Activated naive CD4-positive, alpha-beta T cell treated with anti-CD3 and anti-CD28 coated beads for 36 hours (primary cell): Measurements from ENCODE around the gene DEK. TPM values are rescaled to one million over a fixed set of nuclear protein-coding genes. Genes with fewer than 3 reads are reported as not detected.
"Not testable (repeated sequence)": the region's sequence is repeated elsewhere in the genome, so short reads cannot be mapped to it uniquely, and the experiment has no call there.

Experiments used
- CTCF ChIA-PET: fragments of 350-600 bp; sonication (Branson Sonifier 250); formaldehyde crosslinking; loops from one replicate; lab custom pipeline; 2021; ENCODE audit warnings: antibody characterized with exemption; lab: Charles Lee
- DNase-seq: peaks from one replicate; pipeline ENCODE4 v3.0.0-alpha.2; 2020
- H3K27ac Mint-ChIP-seq: one replicate; pipeline ENCODE4 v1.8.0; 2021; ENCODE audit warnings: mild to moderate bottlenecking, mixed read lengths
- H3K27me3 Mint-ChIP-seq: one replicate; pipeline ENCODE4 v1.8.0; 2021; ENCODE audit warnings: low read depth, mixed read lengths
- H3K36me3 Mint-ChIP-seq: one replicate; pipeline ENCODE4 v1.8.0; 2021; ENCODE audit warnings: low read depth, mixed read lengths
- H3K4me1 Mint-ChIP-seq: one replicate; pipeline ENCODE4 v1.8.0; 2021; ENCODE audit warnings: low read depth, mixed read lengths
- H3K4me3 Mint-ChIP-seq: one replicate; pipeline ENCODE4 v1.8.0; 2021; ENCODE audit warnings: mild to moderate bottlenecking, moderate library complexity, mixed read lengths
- H3K9me3 Mint-ChIP-seq: one replicate; pipeline ENCODE4 v1.8.0; 2021; ENCODE audit warnings: mixed read lengths
- intact Hi-C: fragments of 100-400 bp; cut with micrococcal nuclease; formaldehyde crosslinking; loops from one replicate; pipeline ENCODE4 v1.15.1; 2023
- total RNA-seq, 2 experiments: library from RNA; stranded (reverse); gene quantifications; one replicate each; pipeline ENCODE4 v1.2.3, GENCODE V29; 2021

DEK gene
- total RNA-seq, 2 experiments from 2014 or later = 200 to 203 TPM

DNA sequence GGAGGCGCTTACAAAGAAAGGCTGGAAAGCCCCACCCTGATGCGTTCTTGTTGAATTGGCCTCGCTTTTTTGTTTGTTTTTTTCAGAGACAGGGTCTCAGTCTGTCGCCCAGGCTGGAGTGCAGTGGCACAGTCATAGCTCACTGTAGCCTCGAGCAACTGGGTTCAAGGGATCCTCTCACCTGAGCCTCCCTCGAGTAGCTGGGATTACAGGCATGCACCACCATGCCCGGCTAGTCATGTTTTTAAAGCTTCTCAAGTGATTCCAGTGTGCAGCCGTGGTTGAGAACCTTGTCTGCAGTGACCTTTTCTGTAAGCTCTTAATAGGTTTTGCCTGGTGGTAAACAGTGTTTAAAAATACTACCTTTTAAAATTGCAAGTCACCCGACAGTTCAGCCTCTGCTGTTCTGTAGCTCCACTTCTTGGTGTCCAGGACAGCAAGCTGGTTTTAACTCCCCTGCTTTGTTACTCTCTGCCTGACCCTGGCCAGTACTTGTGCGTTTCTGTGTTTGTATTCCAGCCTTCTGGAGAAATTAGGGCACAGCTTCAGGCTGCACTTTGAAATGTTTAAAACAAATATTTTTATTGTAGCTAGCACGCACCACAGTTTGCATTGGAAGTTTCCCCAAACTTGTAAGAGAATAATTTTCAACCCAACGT lies 54.7 kb downstream of the DEK start:
- intact Hi-C loops = no loop called here
- H3K4me3 Mint-ChIP-seq = no peak overlapping the region
- peaks cover 13% of the 10 kb centered on the region for H3K36me3 Mint-ChIP-seq
- CTCF ChIA-PET = no interaction called here
- H3K27me3 Mint-ChIP-seq = no peaks in the 10 kb centered on the region
- H3K27ac Mint-ChIP-seq = no peak overlapping the region
- peaks cover 10% of the 10 kb centered on the region for H3K4me1 Mint-ChIP-seq
- DNase-seq = no peak
- H3K9me3 Mint-ChIP-seq = no peaks in the 10 kb centered on the region

DNA sequence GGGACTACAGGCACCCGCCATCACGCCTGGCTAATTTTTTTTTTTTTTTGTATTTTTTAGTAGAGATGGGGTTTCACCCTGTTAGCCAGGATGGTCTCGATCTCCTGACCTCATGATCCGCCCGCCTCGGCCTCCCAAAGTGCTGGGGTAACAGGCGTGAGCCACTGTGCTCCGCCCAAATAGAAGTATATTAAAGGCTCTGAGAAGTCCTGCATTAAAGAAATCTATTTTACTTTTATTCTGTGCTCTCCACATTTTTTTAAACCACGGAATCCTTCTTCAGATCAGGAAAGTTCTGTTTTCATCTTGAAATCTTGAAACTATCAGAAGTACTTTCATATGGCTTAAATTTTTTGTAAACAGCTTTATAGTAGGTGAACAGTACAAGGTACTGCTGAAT lies 55.6 kb downstream of the DEK start:
- H3K9me3 Mint-ChIP-seq, H3K27ac Mint-ChIP-seq, intact Hi-C loops, H3K4me1 Mint-ChIP-seq, H3K27me3 Mint-ChIP-seq, H3K4me3 Mint-ChIP-seq, DNase-seq, CTCF ChIA-PET: not testable (repeated sequence)
- H3K36me3 Mint-ChIP-seq = peaks cover 13% of the 10 kb centered on the region

DNA sequence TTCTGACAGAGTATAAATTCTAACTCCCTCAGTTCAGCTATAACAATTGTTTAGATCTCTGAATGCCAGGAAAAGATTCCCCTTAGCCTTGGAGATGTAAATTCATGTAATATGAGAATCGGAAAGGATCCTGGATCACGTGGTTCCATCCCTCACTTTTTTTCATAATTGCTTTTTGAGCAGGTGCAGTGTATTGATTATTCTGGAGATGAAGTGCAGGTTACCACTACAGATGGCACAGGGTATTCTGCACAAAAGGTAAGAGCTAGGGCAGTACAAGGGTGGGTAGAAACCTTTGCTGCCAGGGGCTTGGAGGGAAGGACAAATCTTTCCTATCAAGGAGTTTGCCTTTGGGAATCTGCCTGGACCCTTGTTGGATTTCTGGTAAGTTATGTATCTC lies 56.4 kb downstream of the DEK start:
- H3K27ac Mint-ChIP-seq = no peak overlapping the region
- DNase-seq = no peak
- intact Hi-C loops = no loop called here
- H3K9me3 Mint-ChIP-seq = no peaks in the 10 kb centered on the region
- H3K36me3 Mint-ChIP-seq = peaks cover 12% of the 10 kb centered on the region
- CTCF ChIA-PET = no interaction called here
- H3K27me3 Mint-ChIP-seq = no peaks in the 10 kb centered on the region
- H3K4me3 Mint-ChIP-seq = no peak overlapping the region
- H3K4me1 Mint-ChIP-seq = peaks cover 5% of the 10 kb centered on the region

DNA sequence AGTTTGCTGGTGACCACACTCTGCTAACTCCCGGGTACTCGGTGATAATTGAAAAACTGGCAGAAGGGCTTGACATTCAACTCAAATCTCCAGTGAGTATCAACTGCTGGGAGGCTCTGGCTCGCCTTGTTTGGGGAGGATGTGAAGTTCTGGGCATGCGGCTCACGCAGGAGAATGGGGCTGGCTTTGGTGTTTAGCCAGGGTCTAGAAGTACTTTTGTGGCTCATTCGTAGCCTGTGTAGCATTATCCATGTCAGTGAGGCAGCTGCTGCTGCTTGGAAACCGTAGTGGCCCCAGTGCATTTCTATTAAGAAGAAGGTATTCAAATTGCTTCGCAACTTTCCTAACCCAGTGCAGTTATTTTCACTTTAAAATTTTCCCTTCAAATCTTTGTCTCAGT lies 56.9 kb downstream of the DEK start:
- peaks cover 5% of the 10 kb centered on the region for H3K4me1 Mint-ChIP-seq

DNA sequence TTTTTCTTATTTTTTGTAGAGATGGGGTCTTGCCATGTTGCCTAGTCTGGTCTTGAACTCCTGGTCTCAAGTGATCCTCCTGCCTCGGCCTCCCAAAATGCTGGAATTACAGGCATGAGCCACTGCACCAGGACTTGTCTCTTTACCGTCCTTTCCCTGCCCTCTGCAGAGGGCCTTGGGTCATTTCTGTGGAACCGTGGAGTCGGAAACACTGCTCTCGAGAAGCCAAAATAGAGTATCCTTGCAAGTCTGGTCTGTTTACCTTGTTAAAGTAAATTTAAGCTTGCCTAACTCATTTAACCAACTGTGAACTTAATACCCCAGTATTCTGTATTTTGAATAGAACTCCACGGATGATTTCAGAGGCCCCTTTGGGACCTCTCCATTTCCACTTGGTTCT lies 57.7 kb downstream of the DEK start:
- H3K27me3 Mint-ChIP-seq = no peaks in the 10 kb centered on the region
- H3K9me3 Mint-ChIP-seq = no peaks in the 10 kb centered on the region
- peaks cover 5% of the 10 kb centered on the region for H3K4me1 Mint-ChIP-seq
- H3K36me3 Mint-ChIP-seq = peaks cover 14% of the 10 kb centered on the region
- DNase-seq = no peak
- CTCF ChIA-PET = no interaction called here
- intact Hi-C loops = no loop called here
- H3K4me3 Mint-ChIP-seq = no peak overlapping the region
- H3K27ac Mint-ChIP-seq = no peak overlapping the region

More for the DNA sequence above, 56.9 kb downstream of the DEK start:
- DNase-seq = no peak
- peaks cover 11% of the 10 kb centered on the region for H3K36me3 Mint-ChIP-seq
- no peaks in the 10 kb centered on the region for H3K27me3 Mint-ChIP-seq
- H3K27ac Mint-ChIP-seq = no peak overlapping the region
- H3K4me3 Mint-ChIP-seq = no peak overlapping the region
- intact Hi-C loops = no loop called here
- CTCF ChIA-PET = no interaction called here
- H3K9me3 Mint-ChIP-seq = no peaks in the 10 kb centered on the region

DNA sequence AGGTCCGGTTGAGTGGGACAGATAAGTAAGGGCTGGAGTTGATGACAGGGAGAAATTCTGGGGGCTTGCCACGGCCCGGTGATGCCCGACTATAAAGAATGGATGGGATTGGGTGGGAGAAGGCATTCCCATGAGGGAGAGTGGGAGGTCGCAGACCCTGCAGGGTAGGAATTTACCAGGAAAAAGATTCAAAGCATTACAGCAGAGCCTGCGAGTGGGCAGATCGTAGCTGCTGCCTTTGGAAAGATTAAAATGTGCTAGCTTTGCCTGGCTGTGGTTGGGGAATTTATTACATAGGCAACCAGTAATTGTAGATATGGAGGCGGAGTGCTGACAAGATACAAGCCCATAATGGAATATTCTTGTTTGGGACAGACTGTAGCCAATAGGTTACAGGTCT lies 59.6 kb downstream of the DEK start:
- Mint-ChIP-seq H3K4me1 (no peaks in the 10 kb centered on the region), H3K4me3 (no peak overlapping the region), H3K36me3 (peaks cover 20% of the 10 kb centered on the region), H3K9me3 (no peaks in the 10 kb centered on the region), H3K27me3 (no peaks in the 10 kb centered on the region), H3K27ac (no peak overlapping the region)
- intact Hi-C loops = no loop called here
- no peak for DNase-seq
- CTCF ChIA-PET = interaction anchor here (0.7 kb wide), 1 partner anchor 297 kb away, joined by 4 read pairs; no protein-coding TSS in a partner anchor

DNA sequence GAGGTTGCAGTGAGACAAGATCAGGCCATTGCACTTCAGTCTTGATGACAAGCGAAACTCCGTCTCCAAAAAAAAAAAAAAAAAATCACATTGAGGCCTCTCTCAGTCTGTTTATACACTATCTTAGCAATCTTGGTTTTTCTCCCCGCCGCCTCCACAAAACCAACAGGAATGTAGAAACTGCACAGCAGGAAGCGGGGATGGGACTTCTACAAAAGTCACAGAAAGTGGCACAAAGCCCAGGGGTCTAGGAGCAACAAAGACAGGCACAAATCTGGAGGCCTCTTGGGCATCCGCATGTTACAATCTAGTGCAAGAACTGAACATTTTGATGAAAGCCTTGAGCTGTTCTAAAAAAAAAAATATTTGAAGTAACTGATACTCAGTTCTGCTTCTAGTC lies 60.5 kb downstream of the DEK start:
- Mint-ChIP-seq H3K27me3 (no peaks in the 10 kb centered on the region), H3K4me1 (no peaks in the 10 kb centered on the region), H3K27ac (no peak overlapping the region), H3K9me3 (no peaks in the 10 kb centered on the region), H3K36me3 (peaks cover 22% of the 10 kb centered on the region), H3K4me3 (no peak overlapping the region)
- intact Hi-C loops = no loop called here
- DNase-seq = no peak
- CTCF ChIA-PET = interaction anchor here (0.7 kb wide), 1 partner anchor 298 kb away, joined by 4 read pairs; no protein-coding TSS in a partner anchor

DNA sequence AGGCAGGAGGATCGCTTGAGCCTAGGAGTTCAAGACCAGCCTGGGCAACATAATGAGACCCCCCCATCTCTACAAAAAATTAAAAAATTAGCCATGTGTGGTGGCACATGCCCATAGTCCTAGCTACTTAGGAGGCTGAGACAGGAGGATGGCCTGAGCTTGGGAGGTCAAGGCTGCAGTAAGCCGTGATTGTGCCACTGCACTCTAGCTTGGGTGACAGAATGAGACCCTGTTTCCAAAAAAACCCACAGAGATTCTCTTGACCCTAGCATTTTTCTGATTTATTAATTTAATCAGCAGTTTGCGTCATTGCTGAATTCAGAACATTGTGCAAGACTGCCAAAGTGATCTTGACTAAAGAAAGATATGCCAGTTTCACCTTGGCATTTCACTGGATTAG lies 72.3 kb downstream of the DEK start:
- Mint-ChIP-seq H3K4me3 (no peak overlapping the region), H3K27ac (no peak overlapping the region), H3K9me3 (no peaks in the 10 kb centered on the region), H3K27me3 (no peaks in the 10 kb centered on the region), H3K4me1 (no peaks in the 10 kb centered on the region), H3K36me3 (peaks cover 22% of the 10 kb centered on the region)
- intact Hi-C loops = no loop called here
- no peak for DNase-seq
- CTCF ChIA-PET = no interaction called here

DNA sequence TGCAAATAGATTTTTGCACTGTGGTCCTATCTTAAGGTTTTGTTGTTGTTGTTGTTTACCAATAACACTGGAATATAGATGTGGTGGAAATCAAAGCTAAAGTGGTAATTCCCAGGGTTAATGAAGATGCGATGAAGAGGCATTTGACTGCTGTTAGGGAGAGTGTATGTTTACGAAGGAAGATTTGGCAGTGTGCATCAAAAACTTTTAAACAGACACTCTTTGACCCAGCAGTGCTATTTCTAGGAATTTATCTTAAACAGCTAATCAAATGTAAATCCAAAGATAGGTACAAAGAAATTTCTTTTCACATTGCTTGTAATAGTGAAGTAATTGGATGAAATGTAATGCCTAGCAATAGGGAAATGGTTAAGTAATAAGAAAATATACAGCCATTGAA lies 75.1 kb downstream of the DEK start:
- no peak overlapping the region for H3K27ac Mint-ChIP-seq
- DNase-seq = no peak
- no peaks in the 10 kb centered on the region for H3K9me3 Mint-ChIP-seq
- peaks cover 26% of the 10 kb centered on the region for H3K36me3 Mint-ChIP-seq
- H3K27me3 Mint-ChIP-seq = no peaks in the 10 kb centered on the region
- peaks cover 5% of the 10 kb centered on the region for H3K4me1 Mint-ChIP-seq
- intact Hi-C loops = no loop called here
- H3K4me3 Mint-ChIP-seq = no peak overlapping the region
- CTCF ChIA-PET = no interaction called here

DNA sequence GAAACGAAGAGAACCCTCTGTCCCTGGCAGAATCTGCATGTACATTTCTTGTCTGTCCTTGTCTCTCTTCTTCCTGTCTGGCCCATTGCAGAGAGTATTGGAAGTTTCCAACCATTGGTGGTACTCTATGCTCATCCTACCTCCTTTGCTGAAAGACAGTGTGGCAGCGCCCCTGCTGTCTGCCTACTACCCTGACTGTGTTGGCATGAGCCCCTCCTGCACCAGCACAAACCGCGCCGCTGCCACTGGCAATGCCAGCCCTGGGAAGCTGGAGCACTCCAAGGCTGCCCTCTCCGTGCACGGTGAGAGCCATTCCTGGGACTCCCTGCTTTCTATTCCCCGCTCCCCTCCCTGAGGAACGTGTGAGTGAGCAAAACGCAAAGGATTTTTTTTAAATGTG lies 76.6 kb downstream of the DEK start:
- Mint-ChIP-seq H3K36me3 (peaks cover 34% of the 10 kb centered on the region), H3K27me3 (no peaks in the 10 kb centered on the region), H3K9me3 (no peaks in the 10 kb centered on the region), H3K27ac (no peak overlapping the region), H3K4me3 (no peak overlapping the region), H3K4me1 (peaks cover 5% of the 10 kb centered on the region)
- CTCF ChIA-PET = no interaction called here
- intact Hi-C loops = no loop called here
- no peak for DNase-seq

DNA sequence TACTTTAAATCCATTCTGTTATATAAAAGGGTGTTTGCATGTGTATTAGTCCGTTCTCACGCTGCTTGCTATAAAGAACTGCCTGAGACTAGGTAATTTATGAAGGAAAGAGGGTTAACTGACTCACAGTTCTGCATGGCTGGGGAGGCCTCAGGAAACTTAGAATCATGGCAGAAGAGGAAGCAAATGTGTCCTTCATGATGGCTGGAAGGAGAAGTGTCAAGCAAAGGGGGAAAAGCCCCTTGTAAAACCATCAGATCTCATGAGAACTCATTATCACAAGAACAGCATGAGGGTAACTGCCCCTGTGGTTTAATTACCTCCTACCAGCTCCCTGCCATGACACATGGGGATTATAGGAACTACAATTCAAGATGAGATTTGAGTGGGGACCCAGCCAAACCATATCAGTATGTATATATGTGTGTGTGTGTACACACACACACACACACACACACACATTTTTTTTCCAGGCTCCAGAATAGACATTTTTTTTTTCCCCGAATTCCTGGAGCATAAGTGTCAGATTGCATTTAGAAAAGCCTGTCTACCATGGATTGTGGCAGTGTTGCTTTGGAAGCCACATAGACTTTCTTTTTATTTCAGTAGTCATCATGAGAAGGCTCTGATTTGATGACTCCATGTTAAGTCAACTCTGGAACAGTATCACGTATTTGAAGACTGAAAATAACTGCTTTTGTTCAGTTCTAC lies 77.6 kb downstream of the DEK start:
- DNase-seq = no peak
- intact Hi-C loops = no loop called here
- peaks cover 36% of the 10 kb centered on the region for H3K36me3 Mint-ChIP-seq
- no peaks in the 10 kb centered on the region for H3K27me3 Mint-ChIP-seq
- H3K9me3 Mint-ChIP-seq = no peaks in the 10 kb centered on the region
- peaks cover 5% of the 10 kb centered on the region for H3K4me1 Mint-ChIP-seq
- H3K4me3 Mint-ChIP-seq = no peak overlapping the region
- CTCF ChIA-PET = interaction anchor here (0.6 kb wide), 1 partner anchor 237 kb away, joined by 3 read pairs; no protein-coding TSS in a partner anchor
- H3K27ac Mint-ChIP-seq = no peak overlapping the region

DNA sequence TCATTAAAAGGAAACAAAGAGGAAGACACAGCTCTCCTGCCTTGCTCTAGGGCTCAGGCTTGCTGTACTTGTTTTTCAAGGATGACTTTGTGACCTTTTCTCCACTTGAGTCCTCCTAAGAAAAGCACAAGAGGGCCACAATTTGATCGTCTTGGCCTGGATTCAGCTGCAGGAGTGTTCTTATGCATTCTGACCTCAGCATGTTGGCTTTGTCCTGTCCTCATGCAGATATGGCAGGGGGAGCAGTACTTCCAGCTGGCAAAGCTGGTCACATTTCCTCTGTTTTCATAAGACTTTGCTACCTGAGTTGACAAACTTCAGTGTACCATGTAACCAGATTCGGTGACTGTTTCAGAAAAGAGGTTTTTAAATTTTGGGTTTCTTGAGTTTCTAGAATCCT lies 78.3 kb downstream of the DEK start:
- H3K36me3 Mint-ChIP-seq = peaks cover 32% of the 10 kb centered on the region
- no peak overlapping the region for H3K4me3 Mint-ChIP-seq
- no peak overlapping the region for H3K27ac Mint-ChIP-seq
- H3K9me3 Mint-ChIP-seq = no peaks in the 10 kb centered on the region
- H3K4me1 Mint-ChIP-seq = peaks cover 5% of the 10 kb centered on the region
- DNase-seq = no peak
- H3K27me3 Mint-ChIP-seq = no peaks in the 10 kb centered on the region
- intact Hi-C loops = no loop called here
- CTCF ChIA-PET = interaction anchor here (0.6 kb wide), 1 partner anchor 237 kb away, joined by 3 read pairs; no protein-coding TSS in a partner anchor

DNA sequence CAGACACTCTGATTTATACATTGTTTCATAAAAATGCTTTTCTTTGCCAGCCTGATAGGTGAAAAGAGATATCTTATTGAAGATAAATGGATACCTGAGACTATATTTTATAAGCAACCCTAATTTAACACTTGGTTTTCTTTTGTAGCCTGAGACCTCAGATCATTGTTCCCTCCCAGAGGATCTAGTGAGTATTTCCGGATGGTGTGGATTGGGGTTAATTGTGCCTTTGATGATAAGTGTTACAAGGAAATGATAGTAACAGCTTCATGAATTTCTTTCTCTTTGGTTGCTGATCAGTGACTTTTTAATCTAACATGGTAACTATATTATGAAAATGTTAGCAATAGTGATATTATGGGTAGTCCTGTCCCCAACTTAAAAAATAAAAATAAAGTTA lies 78.7 kb downstream of the DEK start:
- peaks cover 34% of the 10 kb centered on the region for H3K36me3 Mint-ChIP-seq
- H3K4me1 Mint-ChIP-seq = peaks cover 5% of the 10 kb centered on the region
- CTCF ChIA-PET = interaction anchor here (0.7 kb wide), 1 partner anchor 40 kb away, joined by 3 read pairs; no protein-coding TSS in a partner anchor

More for the DNA sequence above, 78.7 kb downstream of the DEK start:
- no peak for DNase-seq
- H3K4me3 Mint-ChIP-seq = no peak overlapping the region
- no peak overlapping the region for H3K27ac Mint-ChIP-seq
- no peaks in the 10 kb centered on the region for H3K27me3 Mint-ChIP-seq
- intact Hi-C loops = no loop called here
- H3K9me3 Mint-ChIP-seq = no peaks in the 10 kb centered on the region
